AG20443 (cell line): ENCODE results near the gene IFNG.

ENCODE experiments used
- DNase-seq: peaks from one replicate; pipeline ENCODE4 v3.0.0; 2012; ENCODE audit warnings: low spot score, mixed read lengths

IFNG gene

DNA sequence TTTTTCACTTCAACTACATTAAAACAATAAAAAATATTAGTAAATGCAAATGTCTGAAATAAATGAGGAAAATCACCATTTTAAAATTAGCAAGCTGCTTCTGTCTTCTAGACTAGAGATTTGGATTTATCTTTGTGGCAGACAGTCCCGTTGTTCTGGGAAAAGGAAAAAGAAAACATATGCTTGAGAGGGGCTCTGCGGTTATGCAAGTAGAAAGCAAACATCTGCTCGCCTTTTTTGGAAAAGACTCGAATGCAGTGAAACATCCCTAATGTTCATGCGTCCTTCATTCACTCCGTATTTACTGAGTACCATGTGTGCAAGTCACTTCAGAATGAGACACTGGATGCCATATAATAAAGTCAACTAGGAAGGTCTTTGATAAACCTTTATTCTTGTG is 44.9 kb downstream of the IFNG start:
- no peak for DNase-seq

DNA sequence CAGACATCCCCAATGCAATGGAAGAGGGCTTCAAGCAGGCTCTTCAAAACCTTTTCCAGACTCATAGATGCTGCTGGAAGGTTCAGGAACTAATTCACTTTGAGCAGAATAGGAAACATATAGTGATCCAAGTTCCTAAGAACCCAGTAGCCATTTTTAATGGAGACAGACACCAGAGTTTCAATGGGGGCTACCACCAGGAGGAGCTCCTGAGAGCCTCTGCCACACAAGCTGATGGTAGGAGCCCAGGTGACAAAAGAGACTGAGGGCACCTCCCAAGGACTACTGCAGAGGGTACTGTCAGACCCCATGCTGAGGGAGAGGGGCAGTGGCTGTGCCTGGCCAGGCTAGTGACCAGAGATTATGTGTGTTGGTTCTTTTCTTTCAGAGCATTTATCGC is 45.9 kb downstream of the IFNG start:
- no peak for DNase-seq

DNA sequence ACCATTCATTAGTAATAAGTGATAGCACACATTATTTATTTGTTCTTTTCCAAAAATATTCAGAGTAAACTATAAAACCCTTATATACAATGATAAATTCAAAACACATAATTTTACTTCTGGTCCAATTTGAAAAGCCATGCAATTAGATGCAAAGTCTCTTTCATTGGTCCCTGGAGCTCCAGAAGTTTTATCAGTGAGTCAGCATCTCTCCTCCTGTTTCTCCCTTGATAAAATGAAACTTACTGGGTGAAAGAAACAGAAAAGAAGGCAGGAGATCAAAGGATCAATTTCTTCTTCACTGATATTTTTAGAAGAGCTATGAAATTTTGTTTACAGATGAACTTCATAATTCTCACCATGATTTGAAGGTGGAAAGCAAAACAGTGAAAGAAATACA is 47.5 kb downstream of the IFNG start:
- DNase-seq, result no peak

DNA sequence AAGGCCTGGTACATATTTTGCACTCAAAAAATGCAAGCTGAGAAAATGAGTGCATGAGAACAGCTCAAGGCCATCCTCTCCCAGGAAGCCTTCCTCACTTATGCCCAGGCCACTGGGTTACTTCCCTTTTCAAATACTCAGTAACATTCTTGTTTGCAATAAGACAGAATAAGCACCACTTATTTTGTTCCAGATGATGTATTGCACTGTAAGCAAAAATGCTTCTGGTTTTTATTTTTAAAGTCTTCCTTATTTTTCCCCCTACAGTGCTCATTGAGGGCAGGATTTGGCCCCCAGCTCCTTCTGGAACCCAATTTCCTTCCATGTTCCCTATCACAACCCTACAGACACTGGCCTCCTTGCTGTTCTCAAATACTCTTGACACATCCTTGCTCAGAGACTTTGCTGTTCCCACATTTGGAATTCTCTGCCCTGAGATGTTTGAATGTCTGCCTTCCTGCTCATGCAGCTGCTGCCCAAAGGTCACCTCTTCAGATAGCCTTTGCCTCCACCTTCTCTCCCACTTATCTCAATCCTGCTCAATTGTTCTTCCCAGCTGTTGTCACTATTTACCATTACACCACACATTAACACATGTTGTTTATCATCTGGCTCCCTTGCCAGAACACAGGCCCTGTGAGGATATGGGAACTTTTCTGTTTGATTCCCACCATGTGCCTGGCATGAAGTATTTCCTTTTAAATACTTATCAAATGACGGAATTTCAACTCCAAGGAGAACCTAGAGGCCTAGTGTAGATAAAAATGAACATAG is 49.9 kb downstream of the IFNG start:
- DNase-seq, result no peak

DNA sequence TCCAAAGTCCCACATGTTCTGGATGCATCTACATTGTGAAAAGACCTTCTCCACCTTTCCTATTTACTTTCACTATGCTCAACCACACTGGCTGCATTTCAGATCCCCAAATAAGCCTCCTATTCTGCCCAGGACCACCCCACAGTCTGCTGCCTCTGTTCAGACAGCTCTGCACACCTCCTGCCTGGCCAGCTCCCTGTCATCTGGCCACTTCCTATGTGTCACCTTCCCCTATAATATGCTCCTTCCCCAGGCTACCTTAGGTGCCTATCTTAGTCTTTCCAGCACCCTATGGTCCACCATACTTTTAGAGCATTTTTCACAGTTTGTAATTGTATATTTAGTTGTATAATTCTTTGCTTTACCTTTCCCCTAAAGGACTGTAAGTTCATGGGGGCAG is 50.5 kb downstream of the IFNG start:
- no peak for DNase-seq

DNA sequence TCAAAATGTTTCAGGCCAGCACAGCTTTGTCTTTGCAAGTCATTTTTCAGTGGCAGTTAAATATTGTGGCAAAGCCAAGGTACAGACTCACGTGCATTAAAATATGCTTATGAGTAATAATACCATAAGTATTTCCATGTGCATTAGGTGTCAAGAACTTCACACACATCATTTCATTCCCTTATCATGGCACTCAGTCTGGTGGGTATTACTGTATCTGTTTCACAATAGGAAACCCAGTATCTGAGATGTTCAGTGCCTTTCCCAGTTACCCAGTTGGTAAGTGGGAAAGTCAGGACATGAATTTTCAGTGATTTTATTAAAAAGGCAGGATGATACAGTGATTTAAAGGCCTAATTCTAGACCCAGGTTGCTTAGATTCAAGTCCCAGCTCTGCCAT is 52.9 kb downstream of the IFNG start:
- DNase-seq, result no peak

DNA sequence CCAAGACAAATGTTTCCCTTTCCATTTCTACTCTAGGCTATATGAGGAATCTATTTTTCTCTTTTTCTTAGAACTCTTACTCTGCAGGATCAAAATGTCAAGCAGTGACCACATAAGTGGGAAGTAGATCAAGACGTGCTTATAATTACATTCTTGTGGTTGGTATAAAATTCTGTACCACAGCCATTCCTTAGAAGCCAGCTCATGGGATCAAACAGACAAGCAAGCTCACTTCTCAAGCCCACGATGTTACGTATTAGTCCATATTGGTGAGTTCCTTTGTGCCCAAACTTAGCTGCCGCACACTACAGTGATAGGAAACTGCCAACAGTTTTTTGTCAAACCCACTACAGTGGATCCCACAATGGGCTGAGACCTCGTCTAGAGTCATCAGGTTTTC is 53.4 kb downstream of the IFNG start:
- peak; percentile 40 for DNase-seq
